ENCODE measurements around the gene RANBP1. TPM values are rescaled to one million over a fixed set of nuclear protein-coding genes. Genes with fewer than 3 reads are reported as not detected.
A peak's percentile ranks its signal among the peaks of the same experiment; 100 is the strongest.

The RANBP1 gene
- total and polyA plus RNA-seq, 9 of the 15 experiments (the other 6 are each of a cell fraction or from before 2014, with no cell fraction given) = 162 to 2,891 (median 1,289) TPM

DNA sequence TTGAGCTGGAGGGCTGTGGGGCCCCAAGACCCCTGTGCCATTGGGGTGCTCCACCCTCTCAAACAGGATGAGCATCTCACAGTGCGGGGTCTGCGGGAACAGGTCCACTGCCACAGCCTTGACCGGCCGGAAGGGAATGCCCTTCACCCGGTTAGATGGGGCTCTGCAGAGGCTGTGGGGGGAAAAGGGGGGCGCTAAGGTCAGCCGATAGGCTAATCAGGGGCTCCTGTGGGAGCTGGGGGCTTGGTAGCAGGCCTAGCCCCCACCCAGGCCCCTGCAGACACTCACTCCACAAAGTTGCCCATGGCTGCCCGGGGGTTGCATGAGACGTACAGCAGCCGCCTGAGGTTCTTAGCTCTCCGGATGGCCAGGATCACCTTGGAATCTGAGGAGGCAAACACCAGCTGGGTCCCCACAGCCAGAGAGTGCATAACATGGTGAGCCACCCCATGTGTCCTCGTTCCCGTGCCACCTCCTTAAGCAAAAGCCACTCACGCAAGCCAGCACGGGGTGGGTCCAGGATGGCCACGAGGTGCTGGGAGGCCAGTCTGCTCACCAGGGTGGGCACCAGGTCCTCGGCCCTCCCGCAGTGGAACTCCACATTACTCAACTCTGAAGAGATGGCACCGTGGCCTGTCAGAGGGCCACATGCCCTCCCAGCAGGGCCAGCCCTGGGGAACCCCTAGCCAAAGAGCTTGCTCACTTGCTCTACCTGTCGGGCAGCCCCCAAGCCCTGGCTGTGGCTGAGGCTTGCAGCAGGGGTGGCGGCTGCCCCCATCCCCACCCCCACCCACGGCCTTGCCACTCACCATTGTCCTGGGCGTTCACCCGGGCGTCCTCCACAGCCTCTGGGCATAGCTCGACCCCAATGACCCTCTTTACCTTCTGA is 3.0 kb upstream of the RANBP1 start (continued):
- TF ChIP-seq, protein P1, sequence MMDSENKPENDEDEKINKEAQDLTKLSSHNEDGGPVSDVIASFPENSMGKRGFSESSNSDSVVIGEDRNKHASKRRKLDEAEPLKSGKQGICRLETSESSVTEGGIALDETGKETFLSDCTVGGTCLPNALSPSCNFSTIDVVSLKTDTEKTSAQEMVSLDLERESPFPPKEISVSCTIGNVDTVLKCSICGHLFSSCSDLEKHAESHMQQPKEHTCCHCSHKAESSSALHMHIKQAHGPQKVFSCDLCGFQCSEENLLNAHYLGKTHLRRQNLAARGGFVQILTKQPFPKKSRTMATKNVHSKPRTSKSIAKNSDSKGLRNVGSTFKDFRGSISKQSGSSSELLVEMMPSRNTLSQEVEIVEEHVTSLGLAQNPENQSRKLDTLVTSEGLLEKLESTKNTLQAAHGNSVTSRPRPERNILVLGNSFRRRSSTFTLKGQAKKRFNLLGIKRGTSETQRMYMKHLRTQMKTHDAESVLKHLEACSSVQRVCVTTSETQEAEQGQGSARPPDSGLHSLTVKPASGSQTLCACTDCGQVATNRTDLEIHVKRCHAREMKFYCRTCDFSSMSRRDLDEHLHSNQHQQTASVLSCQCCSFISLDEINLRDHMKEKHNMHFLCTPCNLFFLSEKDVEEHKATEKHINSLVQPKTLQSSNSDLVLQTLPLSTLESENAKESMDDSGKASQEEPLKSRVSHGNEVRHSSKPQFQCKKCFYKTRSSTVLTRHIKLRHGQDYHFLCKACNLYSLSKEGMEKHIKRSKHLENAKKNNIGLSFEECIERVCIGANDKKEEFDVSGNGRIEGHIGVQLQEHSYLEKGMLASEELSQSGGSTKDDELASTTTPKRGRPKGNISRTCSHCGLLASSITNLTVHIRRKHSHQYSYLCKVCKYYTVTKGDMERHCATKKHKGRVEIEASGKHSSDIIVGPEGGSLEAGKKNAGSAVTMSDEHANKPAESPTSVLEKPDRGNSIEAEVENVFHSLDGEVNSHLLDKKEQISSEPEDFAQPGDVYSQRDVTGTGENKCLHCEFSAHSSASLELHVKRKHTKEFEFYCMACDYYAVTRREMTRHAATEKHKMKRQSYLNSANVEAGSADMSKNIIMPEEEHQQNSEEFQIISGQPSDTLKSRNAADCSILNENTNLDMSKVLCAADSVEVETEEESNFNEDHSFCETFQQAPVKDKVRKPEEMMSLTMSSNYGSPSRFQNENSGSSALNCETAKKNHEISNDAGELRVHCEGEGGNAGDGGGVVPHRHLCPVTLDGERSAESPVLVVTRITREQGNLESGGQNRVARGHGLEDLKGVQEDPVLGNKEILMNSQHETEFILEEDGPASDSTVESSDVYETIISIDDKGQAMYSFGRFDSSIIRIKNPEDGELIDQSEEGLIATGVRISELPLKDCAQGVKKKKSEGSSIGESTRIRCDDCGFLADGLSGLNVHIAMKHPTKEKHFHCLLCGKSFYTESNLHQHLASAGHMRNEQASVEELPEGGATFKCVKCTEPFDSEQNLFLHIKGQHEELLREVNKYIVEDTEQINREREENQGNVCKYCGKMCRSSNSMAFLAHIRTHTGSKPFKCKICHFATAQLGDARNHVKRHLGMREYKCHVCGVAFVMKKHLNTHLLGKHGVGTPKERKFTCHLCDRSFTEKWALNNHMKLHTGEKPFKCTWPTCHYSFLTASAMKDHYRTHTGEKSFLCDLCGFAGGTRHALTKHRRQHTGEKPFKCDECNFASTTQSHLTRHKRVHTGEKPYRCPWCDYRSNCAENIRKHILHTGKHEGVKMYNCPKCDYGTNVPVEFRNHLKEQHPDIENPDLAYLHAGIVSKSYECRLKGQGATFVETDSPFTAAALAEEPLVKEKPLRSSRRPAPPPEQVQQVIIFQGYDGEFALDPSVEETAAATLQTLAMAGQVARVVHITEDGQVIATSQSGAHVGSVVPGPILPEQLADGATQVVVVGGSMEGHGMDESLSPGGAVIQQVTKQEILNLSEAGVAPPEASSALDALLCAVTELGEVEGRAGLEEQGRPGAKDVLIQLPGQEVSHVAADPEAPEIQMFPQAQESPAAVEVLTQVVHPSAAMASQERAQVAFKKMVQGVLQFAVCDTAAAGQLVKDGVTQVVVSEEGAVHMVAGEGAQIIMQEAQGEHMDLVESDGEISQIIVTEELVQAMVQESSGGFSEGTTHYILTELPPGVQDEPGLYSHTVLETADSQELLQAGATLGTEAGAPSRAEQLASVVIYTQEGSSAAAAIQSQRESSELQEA (IDR thresholded peaks at IDR 0.05; ENCODE audit: low read depth) = no peak
- TF ChIP-seq NCOA4 (IDR thresholded peaks at IDR 0.05; ENCODE audit: partially characterized antibody) (no peak), POLR2A (conservative IDR thresholded peaks at IDR 0.05) (peak; percentile 60), ZNF175 (CRISPR knock-in tag; IDR thresholded peaks at IDR 0.05; ENCODE audit: low read depth) (no peak), CC2D1A (IDR thresholded peaks at IDR 0.05) (no peak), SETDB1 (IDR thresholded peaks at IDR 0.05; ENCODE audit: low read length) (peak; percentile 89), CHD1 (IDR thresholded peaks at IDR 0.05; ENCODE audit: low read length) (no peak), NR2C1 (IDR thresholded peaks at IDR 0.05) (no peak), NR2C1 (tag; IDR thresholded peaks at IDR 0.05) (no peak), CBFA2T2 (conservative IDR thresholded peaks at IDR 0.05) (no peak), STAT5B (CRISPR knock-in tag; IDR thresholded peaks at IDR 0.05) (no peak)
- TF ChIP-seq, protein P2, sequence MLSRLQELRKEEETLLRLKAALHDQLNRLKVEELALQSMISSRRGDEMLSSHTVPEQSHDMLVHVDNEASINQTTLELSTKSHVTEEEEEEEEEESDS (CRISPR knock-in tag; IDR thresholded peaks at IDR 0.05) = no peak
- TF ChIP-seq, protein P3, sequence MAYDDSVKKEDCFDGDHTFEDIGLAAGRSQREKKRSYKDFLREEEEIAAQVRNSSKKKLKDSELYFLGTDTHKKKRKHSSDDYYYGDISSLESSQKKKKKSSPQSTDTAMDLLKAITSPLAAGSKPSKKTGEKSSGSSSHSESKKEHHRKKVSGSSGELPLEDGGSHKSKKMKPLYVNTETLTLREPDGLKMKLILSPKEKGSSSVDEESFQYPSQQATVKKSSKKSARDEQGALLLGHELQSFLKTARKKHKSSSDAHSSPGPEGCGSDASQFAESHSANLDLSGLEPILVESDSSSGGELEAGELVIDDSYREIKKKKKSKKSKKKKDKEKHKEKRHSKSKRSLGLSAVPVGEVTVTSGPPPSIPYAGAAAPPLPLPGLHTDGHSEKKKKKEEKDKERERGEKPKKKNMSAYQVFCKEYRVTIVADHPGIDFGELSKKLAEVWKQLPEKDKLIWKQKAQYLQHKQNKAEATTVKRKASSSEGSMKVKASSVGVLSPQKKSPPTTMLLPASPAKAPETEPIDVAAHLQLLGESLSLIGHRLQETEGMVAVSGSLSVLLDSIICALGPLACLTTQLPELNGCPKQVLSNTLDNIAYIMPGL (CRISPR knock-in tag; IDR thresholded peaks at IDR 0.05) = peak; percentile 29; the same call in 1 of the 2 replicates
- TF ChIP-seq, protein P4, sequence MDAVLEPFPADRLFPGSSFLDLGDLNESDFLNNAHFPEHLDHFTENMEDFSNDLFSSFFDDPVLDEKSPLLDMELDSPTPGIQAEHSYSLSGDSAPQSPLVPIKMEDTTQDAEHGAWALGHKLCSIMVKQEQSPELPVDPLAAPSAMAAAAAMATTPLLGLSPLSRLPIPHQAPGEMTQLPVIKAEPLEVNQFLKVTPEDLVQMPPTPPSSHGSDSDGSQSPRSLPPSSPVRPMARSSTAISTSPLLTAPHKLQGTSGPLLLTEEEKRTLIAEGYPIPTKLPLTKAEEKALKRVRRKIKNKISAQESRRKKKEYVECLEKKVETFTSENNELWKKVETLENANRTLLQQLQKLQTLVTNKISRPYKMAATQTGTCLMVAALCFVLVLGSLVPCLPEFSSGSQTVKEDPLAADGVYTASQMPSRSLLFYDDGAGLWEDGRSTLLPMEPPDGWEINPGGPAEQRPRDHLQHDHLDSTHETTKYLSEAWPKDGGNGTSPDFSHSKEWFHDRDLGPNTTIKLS (IDR thresholded peaks at IDR 0.05; ENCODE audit: borderline replicate concordance, low read depth) = no peak
- TF ChIP-seq, protein P5, sequence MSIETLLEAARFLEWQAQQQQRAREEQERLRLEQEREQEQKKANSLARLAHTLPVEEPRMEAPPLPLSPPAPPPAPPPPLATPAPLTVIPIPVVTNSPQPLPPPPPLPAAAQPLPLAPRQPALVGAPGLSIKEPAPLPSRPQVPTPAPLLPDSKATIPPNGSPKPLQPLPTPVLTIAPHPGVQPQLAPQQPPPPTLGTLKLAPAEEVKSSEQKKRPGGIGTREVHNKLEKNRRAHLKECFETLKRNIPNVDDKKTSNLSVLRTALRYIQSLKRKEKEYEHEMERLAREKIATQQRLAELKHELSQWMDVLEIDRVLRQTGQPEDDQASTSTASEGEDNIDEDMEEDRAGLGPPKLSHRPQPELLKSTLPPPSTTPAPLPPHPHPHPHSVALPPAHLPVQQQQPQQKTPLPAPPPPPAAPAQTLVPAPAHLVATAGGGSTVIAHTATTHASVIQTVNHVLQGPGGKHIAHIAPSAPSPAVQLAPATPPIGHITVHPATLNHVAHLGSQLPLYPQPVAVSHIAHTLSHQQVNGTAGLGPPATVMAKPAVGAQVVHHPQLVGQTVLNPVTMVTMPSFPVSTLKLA (conservative IDR thresholded peaks at IDR 0.05) = no peak

Measured in K562 (cell line).